Smooth muscle cell of bladder (primary cell): ENCODE data around the gene MYORG. TPM values are rescaled to one million over a fixed set of nuclear protein-coding genes. Genes with fewer than 3 reads are reported as not detected.

Experiments used
- total RNA-seq: library from RNA; depleted of rRNA; stranded (reverse); fragments of >200 nt; gene quantifications from 2 replicates; pipeline ENCODE4 v1.2.3, GENCODE V29; 2014

Gene MYORG
- 0.43 and 0.55 TPM in 2 replicates for total RNA-seq

GRCh38 chr9:34376596-34377403, at the start of gene MYORG:
MYORG (minus strand) TSS chr9:34376898; CDS start chr9:34372943, 3,955 bp downstream.

GRCh38 chr9:34328987-34329832, 47.5 kb downstream of the MYORG start, which contains the start of the genes KIF24 and NUDT2:
KIF24 (minus strand) TSS chr9:34329268; CDS start chr9:34311346, 17,922 bp downstream.
NUDT2 (plus strand) TSS chr9:34329569; CDS start chr9:34339040, 9,471 bp downstream.

Other genes starting within 250 kb of the MYORG start
- 26.3 and 29.3 TPM in 2 replicates for gene UBAP1, start 197.9 kb downstream of the MYORG start, total RNA-seq
- gene KIF24, start 47.6 kb downstream of the MYORG start, total RNA-seq = 0.43 and 0.55 TPM in 2 replicates
- 36.5 and 56.0 TPM in 2 replicates for gene NUDT2, start 47.3 kb downstream of the MYORG start, total RNA-seq
- gene FAM219A, start 81.7 kb upstream of the MYORG start, total RNA-seq = 3.7 and 6.9 TPM in 2 replicates
- gene DNAI1, start 81.9 kb upstream of the MYORG start, total RNA-seq = not detected in 2 replicates
- not detected in 2 replicates for gene ENHO, start 146.1 kb upstream of the MYORG start, total RNA-seq
- under 0.01 TPM in 1 of 2 replicates, not detected in the other for gene CNTFR, start 212.8 kb upstream of the MYORG start, total RNA-seq
- gene RPP25L, start 235.2 kb upstream of the MYORG start, total RNA-seq = 24.8 and 25.9 TPM in 2 replicates
- gene DCTN3, start 243.6 kb upstream of the MYORG start, total RNA-seq = 105 and 113 TPM in 2 replicates